NCI-H524 (cell line): ENCODE measurements around the gene XPC.
A peak's percentile ranks its signal among the peaks of the same experiment; 100 is the strongest.

Experiments used
- DNase-seq, 2 experiments: peaks; one replicate each; lab custom pipeline; 2025; lab: John Stamatoyannopoulos, UW

XPC gene

DNA sequence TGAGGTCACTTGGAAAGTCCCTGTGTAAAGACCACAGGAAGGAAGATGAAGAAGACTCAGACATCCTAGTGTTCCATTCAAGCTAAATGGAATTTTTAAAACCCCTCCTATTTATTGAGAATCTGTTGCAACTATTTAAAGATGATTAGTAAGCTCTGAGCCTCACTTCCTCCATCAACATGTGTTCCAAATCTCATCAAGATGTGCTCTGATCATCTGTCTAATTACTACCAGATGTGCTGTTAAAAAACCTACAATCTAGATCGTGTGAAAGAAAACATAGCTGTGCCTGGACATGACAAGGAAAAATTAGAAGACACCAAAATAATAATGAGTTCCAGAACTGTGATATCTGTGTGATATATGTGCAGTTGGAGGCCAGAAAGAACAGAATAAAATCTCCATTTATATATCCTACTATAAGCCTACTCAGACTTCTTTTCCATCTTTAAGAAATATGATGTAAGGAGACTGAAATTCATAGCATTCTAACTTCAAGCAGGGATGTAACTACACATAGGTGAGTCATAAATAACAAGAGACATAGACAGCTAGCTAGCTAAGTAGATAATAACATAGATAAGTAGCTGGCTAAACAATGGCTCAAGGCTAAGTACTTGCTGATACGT lies 7.8 kb downstream of the XPC start:
- no peak for DNase-seq

DNA sequence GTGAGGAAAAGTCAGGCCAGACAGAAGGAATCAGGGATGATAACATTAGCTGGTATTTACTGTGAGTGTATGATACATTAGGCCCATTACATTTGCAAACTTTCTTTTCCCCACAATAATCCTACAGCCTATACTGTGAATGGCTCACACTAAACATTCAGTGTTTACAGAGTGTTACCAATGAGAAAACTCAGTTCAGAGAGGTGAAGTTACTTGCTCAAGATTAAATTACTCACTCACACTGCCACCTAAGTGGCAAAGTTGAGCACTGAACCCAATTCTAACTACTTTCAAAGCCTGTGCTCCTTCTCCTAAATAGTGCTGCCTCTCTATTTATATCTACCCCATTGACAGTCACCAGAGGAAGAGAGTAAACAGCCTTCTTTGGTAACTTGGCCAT lies 8.5 kb downstream of the XPC start:
- DNase-seq, result no peak

DNA sequence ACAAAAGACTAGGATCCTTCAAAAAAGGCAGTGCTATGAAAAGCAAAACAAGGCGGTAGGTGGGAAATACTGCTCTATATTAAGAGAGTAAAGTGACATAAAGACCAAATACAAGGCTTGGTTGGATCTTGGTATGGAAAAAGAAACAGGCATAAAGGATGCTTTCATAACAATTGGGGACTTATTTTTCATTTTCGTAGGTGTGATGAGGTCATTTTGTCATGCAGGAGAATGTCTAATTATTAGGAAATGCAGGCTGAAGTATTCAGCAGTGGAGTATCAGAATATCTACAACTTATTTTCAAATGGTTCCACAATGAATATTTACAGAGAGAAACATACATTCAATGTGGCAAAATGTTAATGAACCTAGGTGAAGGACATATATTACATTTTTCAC lies 9.0 kb downstream of the XPC start:
- DNase-seq, result no peak

DNA sequence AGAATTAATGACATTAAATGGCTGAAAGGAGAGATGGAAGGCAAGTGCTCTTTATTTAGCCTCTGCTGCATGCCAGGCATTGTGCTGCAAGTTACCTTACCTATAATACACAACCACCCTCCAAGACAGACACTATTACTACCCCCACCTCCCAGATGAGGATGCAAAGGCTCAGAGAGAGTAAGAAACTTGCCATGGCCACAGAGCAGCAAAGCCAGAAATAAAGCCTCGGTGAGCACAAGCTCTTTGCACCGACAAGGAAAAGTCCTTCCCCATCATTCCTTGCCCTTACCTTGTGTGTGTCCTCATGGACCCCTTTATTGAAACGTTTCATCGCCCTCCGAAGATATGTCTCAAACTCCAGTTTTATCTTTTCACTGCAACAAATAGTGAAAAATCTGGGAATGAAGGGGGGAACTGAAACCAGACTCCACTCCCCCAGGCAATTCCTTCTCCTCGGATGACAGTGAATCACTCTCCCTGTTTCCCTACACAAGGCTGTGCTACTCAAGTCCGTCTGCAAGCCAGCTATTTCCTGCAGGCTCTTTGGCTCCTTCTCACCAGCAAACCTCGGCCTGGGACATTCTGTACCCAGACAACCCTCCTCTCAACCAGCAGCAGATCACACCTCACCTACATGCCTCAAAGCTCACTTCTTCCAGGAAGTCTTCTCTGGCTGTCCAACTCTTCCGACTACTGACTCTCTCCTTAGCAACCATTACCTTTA lies 11.4 kb downstream of the XPC start:
- DNase-seq, result no peak

DNA sequence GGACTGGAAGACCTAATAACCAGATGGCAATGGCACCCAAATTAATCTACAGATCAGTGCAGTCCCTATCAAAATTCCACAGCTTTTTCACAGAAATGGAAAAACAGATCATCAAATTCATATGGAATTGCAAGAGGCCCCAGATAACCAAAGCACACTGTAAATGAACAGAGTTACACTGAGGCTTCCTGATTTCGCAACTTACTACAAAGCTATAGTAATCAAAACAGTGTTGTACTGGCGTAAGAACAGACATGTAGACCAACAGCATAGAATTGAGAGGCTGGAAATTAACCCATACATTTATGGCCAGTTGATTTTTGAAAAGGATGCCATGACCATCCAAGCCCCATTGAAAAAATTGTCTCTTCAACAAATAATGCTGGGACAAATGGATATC lies 16.2 kb downstream of the XPC start:
- DNase-seq, result no peak

DNA sequence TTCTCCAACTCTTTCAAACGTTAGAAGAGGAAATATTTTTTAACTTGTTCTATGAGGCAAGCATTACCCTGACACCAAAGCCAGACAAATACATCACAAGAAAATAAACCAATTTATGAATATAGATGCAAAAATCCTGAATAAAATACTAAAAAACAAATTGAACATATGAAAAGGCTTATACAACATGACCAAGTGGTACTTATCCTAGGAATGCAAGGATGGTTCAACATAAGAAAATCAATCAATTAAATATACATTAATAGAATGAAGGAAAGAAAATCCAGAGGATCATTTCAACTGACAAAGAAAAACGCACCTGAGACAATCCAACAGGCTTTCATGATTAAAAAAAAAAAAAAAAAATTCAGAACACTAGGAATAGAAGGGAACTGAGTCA lies 17.1 kb downstream of the XPC start:
- no peak for DNase-seq

DNA sequence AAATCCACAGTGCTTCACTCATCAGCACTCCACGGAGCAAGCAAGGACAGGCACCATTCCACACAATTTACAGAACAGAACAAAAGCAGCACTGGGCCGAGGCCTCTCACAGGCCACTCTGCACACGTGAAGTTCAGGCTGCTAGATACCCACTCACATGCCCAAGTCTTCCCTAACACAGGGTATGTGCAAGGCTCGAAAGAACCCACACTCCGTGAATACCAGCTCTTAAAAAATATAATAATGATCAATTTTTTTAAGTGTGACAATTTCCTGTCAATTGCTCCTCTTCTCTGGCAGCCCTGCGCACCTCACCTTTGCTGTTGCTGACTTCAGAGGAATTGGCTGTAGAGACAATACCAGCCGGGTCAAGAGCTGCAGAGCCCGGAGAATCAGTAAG lies 19.0 kb downstream of the XPC start:
- DNase-seq, result no peak

DNA sequence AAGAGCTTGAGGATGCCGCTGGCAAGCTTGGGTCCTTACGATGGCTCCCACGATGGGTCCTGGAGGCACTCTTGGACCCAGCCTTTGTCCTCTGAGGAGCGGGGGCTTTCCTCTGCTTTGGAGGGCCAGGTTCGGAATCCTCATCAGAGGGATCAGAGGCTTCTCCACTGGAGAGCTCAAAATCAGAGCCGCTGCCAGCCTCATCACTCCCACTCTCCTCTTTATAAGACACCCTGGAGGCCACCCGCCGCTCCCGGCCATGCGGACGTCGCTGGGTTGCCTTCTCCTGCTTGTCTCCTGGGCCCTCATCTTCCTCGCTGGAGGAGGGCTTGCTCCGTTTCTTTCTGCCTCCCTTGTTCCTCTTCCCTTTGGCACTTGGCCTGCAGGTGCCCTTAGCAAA lies 20.0 kb downstream of the XPC start:
- DNase-seq, result no peak

DNA sequence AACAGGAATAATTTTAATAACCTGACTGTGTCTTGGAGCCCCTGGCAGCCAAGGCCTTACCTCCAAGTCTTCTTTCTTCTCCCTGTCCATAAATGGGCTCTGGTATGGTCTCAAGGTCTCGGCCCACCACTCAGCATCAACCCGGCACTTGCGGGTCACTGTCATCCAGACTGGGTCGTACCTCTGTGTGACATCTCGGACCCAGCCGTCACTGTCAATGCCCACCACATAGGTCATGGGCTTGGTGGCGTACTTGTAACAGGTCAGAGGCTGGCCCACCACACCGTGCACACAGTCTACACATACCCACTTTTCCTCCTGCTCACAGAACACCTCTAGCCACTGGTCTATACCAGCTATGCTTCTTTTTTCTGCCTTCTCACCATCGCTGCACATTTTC lies 20.4 kb downstream of the XPC start:
- DNase-seq, result no peak

DNA sequence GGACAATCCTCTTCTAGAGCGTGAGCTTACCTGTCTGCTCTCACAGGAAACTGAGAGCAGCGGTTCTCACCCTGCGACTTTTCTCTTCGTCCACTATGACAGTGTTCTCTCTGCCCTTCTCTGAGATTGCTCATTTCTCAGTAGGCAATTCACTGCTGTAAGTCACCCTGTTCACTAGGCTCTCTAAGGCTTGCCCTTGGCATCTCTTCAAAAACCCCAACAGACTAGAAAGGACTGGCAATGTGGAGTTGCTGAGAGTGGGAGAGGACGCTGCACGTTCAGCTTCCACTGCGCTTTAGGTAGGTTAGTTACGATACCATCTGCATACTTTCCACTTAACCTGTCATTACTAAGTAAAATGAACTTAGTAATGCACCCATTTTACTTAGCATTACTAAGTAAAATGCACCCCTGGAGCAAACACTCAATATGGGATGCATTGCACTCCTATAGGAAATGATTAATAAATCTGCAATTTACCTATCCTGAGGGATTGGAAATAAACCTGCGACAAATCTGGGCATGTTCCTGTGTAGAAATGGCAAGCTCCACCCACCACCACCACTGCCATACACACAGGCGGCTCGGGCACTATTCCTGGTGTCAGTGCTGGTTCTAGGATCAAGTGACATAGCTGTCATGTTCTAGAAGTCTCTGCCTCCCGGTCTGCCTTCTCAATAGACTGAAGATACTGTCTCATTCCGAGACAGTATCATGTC lies 21.4 kb downstream of the XPC start:
- DNase-seq, result no peak

DNA sequence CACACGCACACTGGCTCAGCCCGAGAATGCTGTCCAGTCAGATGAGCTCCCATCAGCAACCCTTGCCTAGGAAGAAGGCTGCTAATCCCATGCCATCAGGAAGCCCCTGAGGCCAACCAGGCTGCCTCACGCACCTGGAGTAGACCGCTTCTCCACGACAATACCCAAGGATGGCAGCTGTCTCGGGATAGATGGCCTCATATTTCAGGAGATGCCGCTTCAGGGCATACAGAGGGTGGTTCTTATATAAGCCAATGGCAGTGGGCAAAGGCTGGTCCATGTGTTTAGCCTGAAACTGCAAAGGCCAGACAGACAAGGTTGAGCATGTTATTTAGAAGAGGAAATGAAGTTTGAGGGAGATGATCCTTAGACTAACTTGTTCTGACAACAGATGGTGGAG lies 22.2 kb downstream of the XPC start:
- peak in 1 of 2 experiments; percentile 20 for DNase-seq

DNA sequence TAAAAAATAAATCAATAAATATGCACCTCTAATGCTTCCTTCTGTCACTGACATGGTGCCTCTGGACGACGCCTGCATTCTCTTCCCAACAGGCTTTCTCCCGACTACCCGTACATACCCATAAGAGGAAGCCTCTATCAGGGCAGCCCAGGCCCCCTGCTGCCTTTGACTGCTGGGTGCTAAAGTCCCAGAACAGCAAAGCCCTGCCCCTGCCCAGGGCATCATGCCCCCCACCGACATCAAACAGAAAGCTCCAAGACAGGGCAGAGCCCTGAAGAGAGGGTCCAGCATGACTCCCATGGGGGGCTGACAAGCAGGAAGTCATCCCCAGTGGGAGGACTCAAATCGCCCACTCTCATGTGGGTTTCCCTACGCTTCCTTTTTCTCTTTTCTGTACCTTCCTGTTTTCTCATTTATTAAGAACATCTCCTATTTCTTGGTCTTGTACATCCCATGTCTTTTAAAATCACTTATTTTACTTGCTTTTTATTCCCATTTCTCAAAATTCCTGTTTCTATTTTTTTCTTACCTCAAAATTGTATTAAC lies 23.4 kb downstream of the XPC start:
- no peak for DNase-seq

DNA sequence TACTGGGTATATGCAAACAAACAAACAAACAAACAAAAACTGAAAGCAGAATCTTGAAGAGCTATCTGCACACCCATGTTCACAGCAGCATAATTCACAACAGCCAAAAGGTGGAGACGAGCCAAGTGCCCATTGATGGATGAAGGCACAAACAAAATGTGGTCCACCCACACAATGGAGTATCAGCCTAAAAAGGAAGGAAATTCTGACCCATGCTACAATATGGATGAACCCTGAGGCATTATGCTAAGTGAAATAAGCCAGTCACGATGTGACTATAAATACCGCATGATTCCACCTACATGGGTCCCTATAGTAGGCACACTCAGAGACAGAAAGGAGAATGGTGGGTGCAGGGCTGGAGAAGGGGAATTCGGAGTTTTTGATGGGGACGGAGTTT lies 24.1 kb downstream of the XPC start:
- DNase-seq, result no peak

DNA sequence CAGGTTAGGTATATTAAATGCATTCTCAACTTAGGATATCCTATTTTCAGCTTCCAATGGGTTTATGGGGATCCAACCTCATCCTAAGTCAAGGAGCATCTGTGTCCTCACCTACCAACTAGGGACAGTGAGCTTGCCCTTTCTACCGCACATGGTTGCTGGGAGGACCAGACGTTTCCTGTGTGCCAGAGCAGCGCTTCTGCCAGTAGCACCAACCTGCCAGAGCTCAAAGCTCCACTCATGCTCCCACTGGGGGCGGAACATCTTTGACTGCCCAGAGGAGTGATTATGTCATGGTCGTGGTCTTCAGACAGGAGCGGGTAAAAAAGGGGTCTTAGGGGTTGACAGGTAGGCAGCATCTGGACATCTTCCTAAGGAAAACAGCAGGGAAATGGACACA lies 24.7 kb downstream of the XPC start:
- DNase-seq, result no peak

DNA sequence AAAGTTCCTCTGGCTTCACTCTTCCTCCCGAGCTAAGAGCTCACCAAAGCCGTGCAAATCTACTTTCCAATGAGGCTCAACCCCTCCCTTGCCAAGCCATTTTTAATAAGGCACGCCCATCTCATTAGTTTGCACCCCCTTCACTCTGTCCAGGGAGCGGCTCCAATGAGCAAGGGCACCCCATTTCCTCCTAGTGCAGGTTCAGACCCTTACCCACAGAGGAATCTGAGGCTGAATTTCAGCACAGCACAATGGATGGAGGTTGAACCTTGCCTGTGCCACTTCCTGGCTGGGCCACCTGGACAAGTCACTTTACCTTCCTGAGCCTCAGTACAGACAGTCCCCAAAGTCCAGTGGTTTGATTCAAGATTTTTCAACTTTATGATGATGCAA lies 25.4 kb downstream of the XPC start:
- DNase-seq, result no peak

DNA sequence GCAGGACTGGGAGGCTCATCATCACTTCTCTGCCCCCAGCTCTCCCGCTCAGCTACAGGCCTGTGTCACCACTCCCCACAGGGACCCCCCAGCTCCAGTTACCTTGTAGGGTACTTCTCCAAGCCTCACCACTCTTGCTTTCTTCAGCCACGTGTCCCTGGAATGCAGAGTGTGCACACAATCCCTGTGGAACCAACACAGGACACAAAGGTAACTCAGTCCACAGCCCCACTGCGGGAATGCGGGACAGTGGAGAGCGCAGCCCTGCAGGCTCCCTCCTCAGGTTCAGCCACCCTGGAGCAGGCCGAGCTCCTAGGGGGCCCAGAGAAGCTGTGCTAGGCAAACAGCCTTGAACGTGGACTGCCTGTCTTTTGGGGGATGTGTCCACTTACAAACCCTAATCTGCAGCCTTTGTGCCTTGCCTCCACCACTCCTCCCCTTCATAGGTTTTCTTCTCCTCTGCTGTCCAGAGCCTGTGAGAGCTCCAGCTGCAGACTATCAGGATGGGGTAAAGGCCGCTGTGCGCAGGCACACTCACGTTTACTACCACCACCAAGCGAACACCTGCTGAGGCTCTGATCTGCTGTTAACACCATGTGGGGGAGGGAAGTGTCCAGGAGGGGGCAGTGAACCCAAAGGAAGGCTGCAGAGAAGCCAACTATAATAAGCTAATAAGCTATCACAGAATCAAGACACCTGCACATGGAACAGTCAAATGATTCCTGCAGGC lies 26.0 kb downstream of the XPC start:
- peak in 1 of 2 experiments; percentile 7 for DNase-seq

DNA sequence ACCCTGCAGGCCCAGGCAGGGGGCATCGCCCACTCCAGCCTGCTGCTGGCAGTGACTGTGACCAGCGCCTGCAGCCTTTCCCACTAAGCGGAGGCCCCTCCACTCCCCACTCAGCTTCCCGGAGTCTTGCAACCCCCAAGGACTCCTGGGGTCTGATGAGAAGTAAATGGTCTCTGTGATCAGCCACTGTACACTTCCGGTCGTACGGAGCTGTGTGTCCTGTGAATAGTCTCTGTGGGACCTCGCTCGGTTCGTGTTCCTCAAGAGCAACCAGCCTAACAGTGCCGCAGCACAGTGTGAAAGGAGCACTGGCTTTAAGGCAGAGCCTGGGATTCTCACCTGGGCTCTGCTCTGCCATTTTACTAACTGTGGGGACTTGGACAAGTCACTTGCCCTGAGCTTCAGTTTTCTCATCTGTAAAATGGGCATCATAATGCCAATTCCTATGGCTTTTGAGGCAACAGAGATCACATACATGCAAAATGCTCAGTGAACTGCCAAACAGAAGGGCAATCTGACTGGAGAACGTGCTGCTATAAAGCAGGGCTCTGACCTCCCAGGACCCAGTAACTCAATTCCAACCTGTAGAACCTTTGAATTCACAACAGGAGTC lies 26.8 kb downstream of the XPC start:
- DNase-seq, result no peak

DNA sequence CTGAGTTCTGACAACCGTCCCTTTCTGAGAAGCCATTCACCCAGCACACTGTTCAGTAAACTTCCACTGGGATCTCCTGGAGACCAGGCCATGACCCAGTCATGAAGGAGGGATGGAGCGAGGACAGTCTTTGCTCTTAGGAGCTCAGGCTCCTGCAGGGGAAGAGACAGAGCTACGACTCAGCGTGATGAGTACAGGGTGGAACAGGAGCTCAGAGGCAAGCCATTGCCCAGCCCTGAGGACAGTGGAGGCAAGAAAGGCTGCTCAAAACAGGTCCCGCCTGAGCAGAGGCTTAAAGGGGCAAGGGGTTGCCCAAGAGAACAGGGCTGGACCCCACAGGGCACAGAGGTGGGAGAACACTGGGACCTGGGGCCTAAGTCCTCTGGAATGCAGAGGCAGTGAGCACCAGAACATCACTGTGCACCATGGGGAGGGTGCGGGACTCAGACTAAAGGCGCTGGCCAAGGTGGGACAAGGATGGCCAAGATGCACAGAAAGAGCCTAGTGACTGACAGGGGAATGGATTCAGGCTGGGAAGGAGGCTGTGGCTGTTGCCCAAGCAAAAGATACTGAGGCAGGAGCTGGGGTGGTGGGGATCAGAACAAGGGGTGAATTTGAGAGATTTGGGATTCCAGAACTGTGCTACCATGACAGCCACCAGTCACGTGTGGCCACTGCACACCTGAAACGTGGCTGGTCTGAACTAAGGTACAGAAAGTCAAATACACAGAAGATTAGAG lies 27.7 kb downstream of the XPC start:
- DNase-seq, result no peak

DNA sequence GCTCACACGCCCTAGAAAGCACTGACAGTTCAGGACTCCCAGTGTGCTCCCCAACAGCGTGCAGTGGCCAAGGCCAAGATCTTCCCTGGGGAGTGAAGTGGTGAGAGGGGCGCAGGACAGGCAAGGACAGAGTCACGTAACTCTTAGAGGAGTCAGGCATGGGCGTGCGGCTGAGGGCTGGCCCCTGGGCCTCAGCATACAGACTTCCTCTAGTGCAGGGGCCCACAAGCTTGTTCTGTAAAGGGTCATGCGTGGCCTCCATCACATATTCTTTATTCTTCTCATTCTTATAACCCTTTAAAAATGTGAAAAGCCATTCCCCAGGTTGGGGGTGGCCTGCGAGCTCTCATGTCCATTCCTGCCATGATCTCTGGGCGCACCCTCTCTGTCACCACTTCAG lies 28.3 kb downstream of the XPC start:
- no peak for DNase-seq

DNA sequence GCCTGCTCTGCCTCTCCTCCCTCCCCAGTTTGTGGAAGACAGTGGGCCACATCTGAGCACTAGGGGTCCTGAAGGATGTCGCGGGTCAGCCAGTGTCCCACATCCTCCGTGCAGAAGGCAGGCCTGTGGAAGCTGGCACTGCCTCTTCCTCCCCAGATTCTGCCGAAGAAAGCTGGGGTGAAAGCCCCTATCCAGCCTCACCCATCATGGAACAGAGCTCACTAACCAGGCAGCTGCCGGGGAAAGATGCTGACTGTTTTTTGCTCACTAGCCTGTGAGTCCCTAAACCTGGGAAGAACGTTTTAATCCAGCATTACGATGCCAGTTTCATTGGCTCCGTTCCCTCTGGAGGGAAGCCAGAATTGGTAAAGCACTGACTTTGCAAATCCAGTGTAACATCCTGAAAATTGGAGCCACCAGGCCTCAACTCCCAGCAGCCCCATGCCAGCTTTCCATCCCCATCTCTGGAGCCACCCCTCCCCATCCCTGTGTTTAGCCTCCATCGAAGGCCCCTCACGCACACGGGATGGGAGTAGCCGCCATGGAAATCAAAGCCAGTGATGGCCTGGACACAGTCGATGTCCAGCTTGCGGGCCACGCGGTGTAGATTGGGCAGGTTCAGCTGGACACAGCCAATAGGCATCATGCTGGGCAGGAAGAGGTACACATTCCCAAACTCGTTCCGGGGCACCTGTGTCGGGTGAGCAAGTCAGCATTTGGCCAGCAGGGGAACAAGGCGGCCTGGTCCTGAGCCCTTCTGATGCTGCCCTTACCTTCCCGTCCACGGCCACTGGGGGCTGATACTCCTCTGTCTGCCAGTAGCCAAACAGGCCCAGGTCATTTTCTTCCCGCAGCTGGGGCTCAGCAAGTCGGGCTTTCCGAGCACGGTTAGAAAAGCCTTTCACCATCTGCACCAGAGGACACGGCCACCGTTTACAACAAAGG lies 30.1 kb downstream of the XPC start:
- no peak for DNase-seq
